HEK293 (cell line): ENCODE results near the gene EIF4E.
"Not testable (repeated sequence)": the region's sequence is repeated elsewhere in the genome, so short reads cannot be mapped to it uniquely, and the experiment has no call there.

Experiments used
- CTCF ChIA-PET: fragments of 350-600 bp; formaldehyde crosslinking; extraction: SDS; loops from one replicate; lab custom pipeline; 2021; ENCODE audit warnings: antibody characterized with exemption; lab: Yijun Ruan, JAX
- POLR2A ChIA-PET: fragments of 300-600 bp; formaldehyde crosslinking; extraction: SDS; loops from one replicate; lab custom pipeline; 2020; ENCODE audit warnings: antibody characterized with exemption, inconsistent platforms; lab: Yijun Ruan, JAX
- H3K27ac ChIP-seq: fragments of 200-500 bp; sonication (Bioruptor generic); 2 replicates; pipeline ENCODE4 v1.5.1; 2014; ENCODE audit warnings: low read depth, low read length, control low read depth, inconsistent platforms; ENCODE audit errors: extremely low read depth
- H3K36me3 ChIP-seq, 2 experiments: fragments of 200-500 bp in 1 of 2; sonication (Bioruptor generic) in 1 of 2; 1 replicate in 1 of 2; 2 replicates in 1 of 2; pipeline ENCODE4 v1.5.1; 2014 to 2017; ENCODE audit warnings: inconsistent platforms in 2 of 2, low read length in 2 of 2; ENCODE audit not compliant: control insufficient read depth in 2 of 2, insufficient read depth in 1 of 2
- H3K4me1 ChIP-seq: fragments of 200-500 bp; sonication (Bioruptor generic); 2 replicates; pipeline ENCODE4 v1.5.1; 2014; ENCODE audit warnings: mild to moderate bottlenecking, low read length, inconsistent platforms; ENCODE audit not compliant: control insufficient read depth, insufficient read depth
- H3K4me3 ChIP-seq: 2 replicates; pipeline ENCODE4 v1.5.1; 2011; ENCODE audit warnings: low read depth, mild to moderate bottlenecking, control low read depth, low read length, moderate library complexity
- H3K9me3 ChIP-seq: fragments of 200-500 bp; sonication (Bioruptor generic); 2 replicates; pipeline ENCODE4 v1.5.1; 2014; ENCODE audit warnings: low read depth, low read length, inconsistent platforms; ENCODE audit not compliant: control insufficient read depth, insufficient read depth
- GLIS1 ChIP-seq: fragments of 450-650 bp; formaldehyde crosslinking; IDR thresholded peaks from 2 replicates; pipeline ENCODE4 v1.5.1; 2016; ENCODE audit warnings: missing biosample characterization, missing genetic modification characterization
- HOXC10 ChIP-seq: sonication (generic); formaldehyde crosslinking; IDR thresholded peaks from 2 replicates; pipeline ENCODE4 v1.8.1; 2023; ENCODE audit warnings: mild to moderate bottlenecking, missing genetic modification reagents
- TRIM28 ChIP-seq: IDR thresholded peaks from 2 replicates; pipeline ENCODE4 v1.6.1; 2011; ENCODE audit warnings: low read length, control low read depth, borderline replicate concordance
- ZBTB1 ChIP-seq: fragments of 450-650 bp; formaldehyde crosslinking; IDR thresholded peaks from 2 replicates; pipeline ENCODE4 v1.5.1; 2016; ENCODE audit warnings: missing biosample characterization, missing genetic modification characterization
- ZFP3 ChIP-seq: fragments of 450-650 bp; formaldehyde crosslinking; IDR thresholded peaks from 2 replicates; pipeline ENCODE4 v1.5.1; 2016; ENCODE audit warnings: low read depth, missing biosample characterization, missing genetic modification characterization
- ZNF121 ChIP-seq: fragments of 450-650 bp; formaldehyde crosslinking; IDR thresholded peaks from 2 replicates; pipeline ENCODE4 v1.5.1; 2016; ENCODE audit warnings: missing biosample characterization, missing genetic modification characterization
- ZNF16 ChIP-seq: fragments of 450-650 bp; formaldehyde crosslinking; IDR thresholded peaks from 2 replicates; pipeline ENCODE4 v1.5.1; 2016; ENCODE audit warnings: low read depth, missing biosample characterization, missing genetic modification characterization
- ZNF274 ChIP-seq, 2 experiments: fragments of 200-500 bp in 1 of 2; fragments of 450-650 bp in 1 of 2; sonication (Bioruptor generic) in 1 of 2; formaldehyde crosslinking in 1 of 2; IDR thresholded peaks; 2 replicates each; pipeline versions ENCODE4 v1.5.1 to v1.6.1; 2014 to 2016; ENCODE audit warnings: borderline replicate concordance in 1 of 2, inconsistent platforms in 1 of 2, low read length in 1 of 2, missing biosample characterization in 1 of 2, missing genetic modification characterization in 1 of 2
- ZNF292 ChIP-seq: fragments of 450-650 bp; formaldehyde crosslinking; IDR thresholded peaks from 2 replicates; pipeline ENCODE4 v1.5.1; 2016; ENCODE audit warnings: low read depth, missing biosample characterization, missing genetic modification characterization, borderline replicate concordance
- ZNF311 ChIP-seq: fragments of 450-650 bp; formaldehyde crosslinking; IDR thresholded peaks from 2 replicates; pipeline ENCODE4 v1.5.1; 2017; ENCODE audit warnings: missing biosample characterization, missing genetic modification characterization, borderline replicate concordance
- ZNF394 ChIP-seq: fragments of 450-650 bp; formaldehyde crosslinking; IDR thresholded peaks from 2 replicates; pipeline ENCODE4 v1.5.1; 2016; ENCODE audit warnings: missing biosample characterization, missing genetic modification characterization, mild to moderate bottlenecking, moderate library complexity, borderline replicate concordance
- ZNF48 ChIP-seq: fragments of 450-650 bp; formaldehyde crosslinking; IDR thresholded peaks from 2 replicates; pipeline ENCODE4 v1.5.1; 2016; ENCODE audit warnings: missing biosample characterization, missing genetic modification characterization
- ZNF560 ChIP-seq: fragments of 450-650 bp; formaldehyde crosslinking; IDR thresholded peaks from 2 replicates; pipeline ENCODE4 v1.5.1; 2017; ENCODE audit warnings: missing biosample characterization, missing genetic modification characterization, borderline replicate concordance
- ZNF585B ChIP-seq: fragments of 450-650 bp; formaldehyde crosslinking; IDR thresholded peaks from 2 replicates; pipeline ENCODE4 v1.5.1; 2016; ENCODE audit warnings: missing biosample characterization, missing genetic modification characterization
- ZNF596 ChIP-seq: fragments of 450-650 bp; IDR thresholded peaks from 2 replicates; pipeline ENCODE4 v1.5.0; 2018; ENCODE audit warnings: missing biosample characterization, mild to moderate bottlenecking, missing genetic modification characterization, moderate library complexity
- ZNF623 ChIP-seq: fragments of 450-650 bp; formaldehyde crosslinking; IDR thresholded peaks from 2 replicates; pipeline ENCODE4 v1.5.1; 2016; ENCODE audit warnings: missing biosample characterization, missing genetic modification characterization
- ZNF660 ChIP-seq: fragments of 450-650 bp; IDR thresholded peaks from 2 replicates; pipeline ENCODE4 v1.5.1; 2018; ENCODE audit warnings: missing biosample characterization, mild to moderate bottlenecking, missing genetic modification characterization
- ZNF664 ChIP-seq: fragments of 450-650 bp; formaldehyde crosslinking; IDR thresholded peaks from 2 replicates; pipeline ENCODE4 v1.5.1; 2016; ENCODE audit warnings: missing biosample characterization, missing genetic modification characterization
- TF ChIP-seq, protein P1 (sequence below): fragments of 450-650 bp; formaldehyde crosslinking; conservative IDR thresholded peaks from 2 replicates; pipeline ENCODE4 v1.5.1; 2016; ENCODE audit warnings: low read depth, missing biosample characterization, missing genetic modification characterization

EIF4E gene

GRCh38 chr4:98838977-98839618 lies 89.8 kb downstream of the EIF4E start:
- Histone ChIP-seq H3K36me3 (no peaks in the 10 kb centered on the region), H3K4me3 (no peak overlapping the region), H3K27ac (no peak overlapping the region), H3K4me1 (no peaks in the 10 kb centered on the region), H3K9me3 (no peaks in the 10 kb centered on the region)
- POLR2A ChIA-PET, result no interaction called here
- CTCF ChIA-PET, result no interaction called here
- TF ChIP-seq ZNF48 (tag by site-specific recombination), result no peak
- TF ChIP-seq ZNF596, result no peak
- no peak for TF ChIP-seq ZFP3
- TF ChIP-seq GLIS1, result no peak
- no peak for TF ChIP-seq ZNF660 (tag by site-specific recombination)
- no peak for TF ChIP-seq ZNF311
- no peak for TF ChIP-seq ZNF394 (tag by site-specific recombination)
- TF ChIP-seq ZNF292, result no peak
- TF ChIP-seq, all 188 proteins: peak for 0

- Histone ChIP-seq H3K27ac (no peak overlapping the region), H3K4me3 (no peak overlapping the region), H3K36me3 (no peaks in the 10 kb centered on the region), H3K9me3 (no peaks in the 10 kb centered on the region), H3K4me1 (no peaks in the 10 kb centered on the region)
- CTCF ChIA-PET, result interaction anchor here (0.6 kb wide), 1 partner anchor 102 kb away, joined by 5 read pairs; no protein-coding TSS in a partner anchor
- TF ChIP-seq ZNF121 (tag by site-specific recombination) (no peak), ZNF16 (tag by site-specific recombination) (no peak), ZNF274 (IDR thresholded peaks at IDR 0.05; ENCODE audit: low read length) (no peak), ZNF274 (tag by site-specific recombination; IDR thresholded peaks at IDR 0.05; ENCODE audit: borderline replicate concordance) (no peak), ZNF623 (tag by site-specific recombination) (no peak), ZNF664 (tag by site-specific recombination) (no peak), ZBTB1 (no peak), TRIM28 (no peak), ZNF560 (tag by site-specific recombination) (no peak), HOXC10 (CRISPR knock-in tag) (no peak), ZNF585B (tag by site-specific recombination) (no peak)
- POLR2A ChIA-PET, result no interaction called here
Measured at GRCh38 chr4:98838531-98838930, 90.4 kb downstream of the EIF4E start.

DNA sequence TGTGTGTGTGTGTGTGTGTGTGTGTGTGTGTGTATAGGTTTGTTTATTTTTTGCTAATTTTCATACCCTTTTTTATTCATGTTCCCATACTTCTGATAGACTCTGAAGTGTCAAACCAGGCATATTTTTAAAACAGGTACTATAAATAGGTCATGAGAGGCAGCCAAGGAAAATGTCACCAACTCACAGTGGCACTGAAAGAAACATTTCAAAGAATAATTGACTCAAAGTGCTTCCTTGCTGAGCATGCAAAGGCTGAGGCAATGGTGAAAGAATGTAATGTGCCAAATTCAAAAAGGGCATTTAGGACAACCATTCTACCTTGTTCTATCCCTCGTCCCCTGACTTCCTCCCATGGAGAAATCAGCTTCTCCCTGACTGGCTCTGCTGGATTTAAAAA lies 95.5 kb downstream of the EIF4E start:
- Histone ChIP-seq H3K4me3 (no peak overlapping the region), H3K9me3 (no peaks in the 10 kb centered on the region), H3K4me1 (no peaks in the 10 kb centered on the region), H3K27ac (no peak overlapping the region)
- POLR2A ChIA-PET, result no interaction called here
- TF ChIP-seq, protein P1, sequence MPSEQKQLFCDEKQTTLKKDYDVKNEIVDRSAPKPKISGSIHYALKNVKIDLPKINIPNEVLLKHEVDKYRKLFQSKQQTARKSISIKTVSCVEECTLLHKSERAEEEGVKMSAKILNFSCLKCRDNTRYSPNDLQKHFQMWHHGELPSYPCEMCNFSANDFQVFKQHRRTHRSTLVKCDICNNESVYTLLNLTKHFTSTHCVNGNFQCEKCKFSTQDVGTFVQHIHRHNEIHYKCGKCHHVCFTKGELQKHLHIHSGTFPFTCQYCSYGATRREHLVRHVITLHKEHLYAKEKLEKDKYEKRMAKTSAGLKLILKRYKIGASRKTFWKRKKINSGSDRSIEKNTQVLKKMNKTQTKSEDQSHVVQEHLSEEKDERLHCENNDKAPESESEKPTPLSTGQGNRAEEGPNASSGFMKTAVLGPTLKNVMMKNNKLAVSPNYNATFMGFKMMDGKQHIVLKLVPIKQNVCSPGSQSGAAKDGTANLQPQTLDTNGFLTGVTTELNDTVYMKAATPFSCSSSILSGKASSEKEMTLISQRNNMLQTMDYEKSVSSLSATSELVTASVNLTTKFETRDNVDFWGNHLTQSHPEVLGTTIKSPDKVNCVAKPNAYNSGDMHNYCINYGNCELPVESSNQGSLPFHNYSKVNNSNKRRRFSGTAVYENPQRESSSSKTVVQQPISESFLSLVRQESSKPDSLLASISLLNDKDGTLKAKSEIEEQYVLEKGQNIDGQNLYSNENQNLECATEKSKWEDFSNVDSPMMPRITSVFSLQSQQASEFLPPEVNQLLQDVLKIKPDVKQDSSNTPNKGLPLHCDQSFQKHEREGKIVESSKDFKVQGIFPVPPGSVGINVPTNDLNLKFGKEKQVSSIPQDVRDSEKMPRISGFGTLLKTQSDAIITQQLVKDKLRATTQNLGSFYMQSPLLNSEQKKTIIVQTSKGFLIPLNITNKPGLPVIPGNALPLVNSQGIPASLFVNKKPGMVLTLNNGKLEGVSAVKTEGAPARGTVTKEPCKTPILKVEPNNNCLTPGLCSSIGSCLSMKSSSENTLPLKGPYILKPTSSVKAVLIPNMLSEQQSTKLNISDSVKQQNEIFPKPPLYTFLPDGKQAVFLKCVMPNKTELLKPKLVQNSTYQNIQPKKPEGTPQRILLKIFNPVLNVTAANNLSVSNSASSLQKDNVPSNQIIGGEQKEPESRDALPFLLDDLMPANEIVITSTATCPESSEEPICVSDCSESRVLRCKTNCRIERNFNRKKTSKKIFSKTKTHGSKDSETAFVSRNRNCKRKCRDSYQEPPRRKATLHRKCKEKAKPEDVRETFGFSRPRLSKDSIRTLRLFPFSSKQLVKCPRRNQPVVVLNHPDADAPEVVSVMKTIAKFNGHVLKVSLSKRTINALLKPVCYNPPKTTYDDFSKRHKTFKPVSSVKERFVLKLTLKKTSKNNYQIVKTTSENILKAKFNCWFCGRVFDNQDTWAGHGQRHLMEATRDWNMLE (tag by site-specific recombination), result no peak
- TF ChIP-seq, all 188 proteins: peak for 0
- no peaks in the 10 kb centered on the region for H3K36me3 ChIP-seq
- CTCF ChIA-PET, result interaction anchor here (0.5 kb wide), 1 partner anchor 360 kb away, joined by 3 read pairs; no protein-coding TSS in a partner anchor

DNA sequence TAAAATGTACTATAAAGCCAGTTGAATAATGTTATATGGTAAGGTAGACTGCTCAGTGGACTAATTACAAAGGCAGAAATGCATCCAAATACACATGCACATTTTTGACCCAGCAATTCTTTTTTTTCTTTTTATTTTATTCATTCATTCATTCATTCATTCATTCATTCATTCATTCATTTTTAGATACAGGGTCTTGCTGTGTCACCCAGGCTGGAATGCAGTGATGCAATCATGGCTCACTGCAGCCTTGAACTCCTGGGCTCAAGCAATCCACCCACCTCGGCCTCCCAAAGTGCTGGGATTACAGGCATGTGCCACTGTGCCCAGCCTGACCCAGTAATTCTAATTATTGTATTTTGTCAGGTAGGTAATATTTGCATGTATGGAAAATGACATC lies 97.9 kb downstream of the EIF4E start:
- H3K4me1 ChIP-seq, POLR2A ChIA-PET, H3K9me3 ChIP-seq, CTCF ChIA-PET, H3K4me3 ChIP-seq, H3K36me3 ChIP-seq, H3K27ac ChIP-seq: not testable (repeated sequence)
